Adipose tissue (tissue), 3 donors: ENCODE measurements around the gene PSD4. TPM values are rescaled to one million over a fixed set of nuclear protein-coding genes. Genes with fewer than 3 reads are reported as not detected.
"Not testable (repeated sequence)": the region's sequence is repeated elsewhere in the genome, so short reads cannot be mapped to it uniquely, and the experiment has no call there.

ENCODE experiments used
- H3K27ac ChIP-seq: one replicate; pipeline ENCODE4 v1.5.1; 2013; ENCODE audit warnings: low read depth, low read length
- WGBS, 3 donors: extraction: QIAGEN DNeasy Blood & Tissue Kit; methylation state at CpG; one replicate each; pipeline ENCODE4 v1.1.7; 2013; 5-methylcytosine and 5-hydroxymethylcytosine counted together
- polyA plus RNA-seq, 3 donors: library from polyadenylated mRNA; stranded (reverse); fragments of 200-250 nt; gene quantifications; one replicate each; pipeline ENCODE4 v1.2.3, GENCODE V29; 2013
- donor health status: healthy with polysubstance abuse.
- donor health status: Bipolar disorder and iron deficiency.
- donor health status: healthy.

PSD4 gene
- polyA plus RNA-seq, 3 donors: 1.2 to 11.2 (median 5.9) TPM

GRCh38 chr2:113227290-113227689, 53.5 kb downstream of the PSD4 start:
- no peak overlapping the region for H3K27ac ChIP-seq
- 79 to 87% (median 82%) methylated on average over 1 of the region's 1 CpG for WGBS, 3 donors

- WGBS, 3 donors: 62 to 97% (median 69%) methylated on average over 3 of the region's 3 CpGs
- no peak overlapping the region for H3K27ac ChIP-seq
Measured at GRCh38 chr2:113227698-113228097, 53.9 kb downstream of the PSD4 start.

- no peak overlapping the region for H3K27ac ChIP-seq
- WGBS, 3 donors: 86 to 93% (median 89%) methylated on average over 1 of the region's 1 CpG
Measured at GRCh38 chr2:113228351-113228750, 54.6 kb downstream of the PSD4 start.

GRCh38 chr2:113228991-113229716, 55.4 kb downstream of the PSD4 start:
- 39 to 84% (median 69%) methylated on average over 3 of the region's 3 CpGs for WGBS, 3 donors
- no peak overlapping the region for H3K27ac ChIP-seq

GRCh38 chr2:113229795-113230194, 56.0 kb downstream of the PSD4 start:
- 67 to 77% (median 75%) methylated on average over 3 of the region's 3 CpGs for WGBS, 3 donors
- H3K27ac ChIP-seq: no peak overlapping the region

- H3K27ac ChIP-seq: no peak overlapping the region
- WGBS, 3 donors: 38 to 85% (median 41%) methylated on average over 6 of the region's 6 CpGs
Measured at GRCh38 chr2:113230531-113230930, 56.8 kb downstream of the PSD4 start.

- no peak overlapping the region for H3K27ac ChIP-seq
- WGBS, 3 donors: 36 to 60% (median 41%) methylated on average over 3 of the region's 3 CpGs
Measured at GRCh38 chr2:113231064-113231463, 57.3 kb downstream of the PSD4 start.

- no peak overlapping the region for H3K27ac ChIP-seq
- 93 to 98% (median 93%) methylated on average over 3 of the region's 3 CpGs for WGBS, 3 donors
Measured at GRCh38 chr2:113232123-113232522, 58.4 kb downstream of the PSD4 start.

- 56 to 78% (median 62%) methylated on average over 6 of the region's 6 CpGs for WGBS, 3 donors
Measured at GRCh38 chr2:113232740-113233139, 59.0 kb downstream of the PSD4 start.

GRCh38 chr2:113233593-113234550, 60.1 kb downstream of the PSD4 start:
- H3K27ac ChIP-seq: no peak overlapping the region
- 83 to 87% (median 87%) methylated on average over 9 of the region's 9 CpGs for WGBS, 3 donors

More at GRCh38 chr2:113232740-113233139, 59.0 kb downstream of the PSD4 start:
- H3K27ac ChIP-seq: no peak overlapping the region

- H3K27ac ChIP-seq: no peak overlapping the region
Measured at GRCh38 chr2:113234721-113235346, 61.1 kb downstream of the PSD4 start.

GRCh38 chr2:113235347-113236226, 61.8 kb downstream of the PSD4 start:
- WGBS, 3 donors: 44 to 95% (median 91%) methylated on average over 48 to 70 of the region's 74 CpGs
- not testable (repeated sequence) for H3K27ac ChIP-seq

More at GRCh38 chr2:113234721-113235346, 61.1 kb downstream of the PSD4 start:
- WGBS, 3 donors: 54 to 91% (median 87%) methylated on average over 16 of the region's 16 CpGs

- 57 to 93% (median 92%) methylated on average over 30 to 38 of the region's 38 CpGs for WGBS, 3 donors
- H3K27ac ChIP-seq: no peak overlapping the region
Measured at GRCh38 chr2:113236367-113237159, 62.8 kb downstream of the PSD4 start.

- no peak overlapping the region for H3K27ac ChIP-seq
- 73 to 94% (median 91%) methylated on average over 9 of the region's 9 CpGs for WGBS, 3 donors
Measured at GRCh38 chr2:113237604-113238160, 63.9 kb downstream of the PSD4 start.

GRCh38 chr2:113238871-113239839, 65.4 kb downstream of the PSD4 start:
- WGBS, 3 donors: 89 to 94% (median 93%) methylated on average over 9 of the region's 9 CpGs
- no peak overlapping the region for H3K27ac ChIP-seq
